Measurements from ENCODE around the gene CACNA2D3.

CACNA2D3 gene

DNA sequence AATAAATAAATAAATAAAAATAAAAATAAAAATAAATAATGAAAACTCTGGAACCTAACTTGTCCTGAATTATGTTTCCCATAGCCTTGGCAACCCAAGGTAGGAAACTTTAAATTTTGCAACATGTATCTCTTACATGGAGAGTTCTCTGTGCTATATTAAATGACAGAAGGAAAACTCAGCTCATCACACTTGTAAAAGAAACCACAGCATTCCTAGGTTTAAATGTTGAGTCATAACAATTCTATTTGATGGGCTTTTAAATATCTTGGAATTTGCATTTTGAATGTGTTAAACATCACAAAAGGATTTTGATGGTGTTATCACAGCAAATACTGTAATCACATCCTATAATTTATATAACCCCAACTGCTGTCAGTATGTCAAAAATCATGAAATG is 661.3 kb downstream of the CACNA2D3 start:
- H3K9ac ChIP-seq (ENCODE audit: low read length in 2 of 2) = no peak overlapping the region
- H3K4me1 ChIP-seq (ENCODE audit: control insufficient read depth, insufficient read depth, low read length) = no peaks in the 10 kb centered on the region
- no peak overlapping the region for H3K4me3 ChIP-seq (ENCODE audit: low read length in 2 of 2)
- H3K9me3 ChIP-seq (ENCODE audit: control insufficient read depth in 2 of 2, low read length in 2 of 2) = no peaks in the 10 kb centered on the region
- no peak overlapping the region for H3K27ac ChIP-seq (ENCODE audit: low read length)
- H3K36me3 ChIP-seq (ENCODE audit: control insufficient read depth in 2 of 2, insufficient read depth in 2 of 2, low read length in 2 of 2) = no peaks in the 10 kb centered on the region
- no peaks in the 10 kb centered on the region for H3K27me3 ChIP-seq (ENCODE audit: control insufficient read depth in 1 of 2, insufficient read depth in 2 of 2, low read length in 2 of 2)

DNA sequence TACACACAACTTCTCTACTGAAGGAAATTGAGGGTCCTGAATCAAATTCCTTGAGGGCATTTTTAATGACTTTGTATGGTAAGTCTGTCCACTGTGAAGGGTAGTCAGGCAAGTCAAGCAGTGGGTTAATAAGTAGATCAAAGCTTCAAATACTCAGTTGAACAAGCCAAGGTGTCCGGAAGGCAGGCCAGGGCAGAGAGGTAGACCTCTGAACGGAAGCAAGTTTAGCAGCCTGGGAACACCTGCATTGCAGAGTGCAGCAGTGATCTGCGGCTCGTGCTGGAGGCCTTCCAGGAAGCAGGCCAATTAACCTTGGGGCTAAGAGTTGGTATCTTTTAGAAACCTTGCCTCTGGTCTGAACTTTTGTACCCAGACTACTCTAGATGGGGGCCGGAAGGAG is 661.7 kb downstream of the CACNA2D3 start:
- H3K36me3 ChIP-seq (ENCODE audit: control insufficient read depth in 2 of 2, insufficient read depth in 2 of 2, low read length in 2 of 2) = no peaks in the 10 kb centered on the region
- H3K9me3 ChIP-seq (ENCODE audit: control insufficient read depth in 2 of 2, low read length in 2 of 2) = no peaks in the 10 kb centered on the region
- H3K4me1 ChIP-seq (ENCODE audit: control insufficient read depth, insufficient read depth, low read length) = no peaks in the 10 kb centered on the region
- H3K27me3 ChIP-seq (ENCODE audit: control insufficient read depth in 1 of 2, insufficient read depth in 2 of 2, low read length in 2 of 2) = no peaks in the 10 kb centered on the region
- H3K9ac ChIP-seq (ENCODE audit: low read length in 2 of 2) = no peak overlapping the region
- H3K27ac ChIP-seq (ENCODE audit: low read length) = no peak overlapping the region
- H3K4me3 ChIP-seq (ENCODE audit: low read length in 2 of 2) = no peak overlapping the region

DNA sequence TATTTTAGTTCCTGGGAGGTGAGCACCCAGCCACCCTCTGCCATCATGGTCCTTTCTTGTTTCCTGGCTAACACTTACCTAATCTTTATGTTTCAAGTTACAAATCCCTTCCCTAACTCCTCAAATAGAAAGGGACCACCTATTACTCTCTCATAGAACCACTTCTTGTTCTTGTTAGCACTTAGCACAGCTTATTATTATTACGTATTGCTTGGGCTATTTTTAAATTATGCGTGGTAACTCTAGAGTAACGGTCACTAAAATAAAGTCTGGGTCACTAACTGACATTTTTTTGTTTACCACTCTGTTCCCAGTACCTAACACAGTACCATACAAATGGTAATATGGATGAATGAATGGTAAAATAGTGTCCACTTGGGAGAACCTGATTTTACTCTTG is 663.6 kb downstream of the CACNA2D3 start:
- Histone ChIP-seq H3K4me1 (ENCODE audit: control insufficient read depth, insufficient read depth, low read length) (peaks cover 2% of the 10 kb centered on the region), H3K27me3 (ENCODE audit: control insufficient read depth in 1 of 2, insufficient read depth in 2 of 2, low read length in 2 of 2) (no peaks in the 10 kb centered on the region)

DNA sequence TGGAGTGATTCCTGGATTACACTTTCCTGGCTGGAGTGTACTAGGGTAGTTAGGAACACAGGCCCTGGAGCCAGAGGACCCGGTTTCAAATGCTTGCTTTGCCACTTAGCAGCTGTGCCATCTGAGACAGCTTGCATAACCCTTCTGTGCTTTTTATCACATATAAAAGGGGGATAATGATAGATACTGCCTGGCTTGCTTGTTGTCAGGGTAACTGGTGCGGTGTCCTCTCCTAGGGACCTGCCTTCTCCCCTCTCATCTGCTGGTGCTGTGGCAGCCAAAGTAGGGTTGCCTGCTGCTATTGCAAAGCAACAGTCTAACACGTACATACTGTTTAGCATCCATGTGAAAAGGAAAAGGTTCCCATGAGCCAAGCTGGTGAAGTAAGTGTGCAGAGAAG is 667.7 kb downstream of the CACNA2D3 start:
- Histone ChIP-seq H3K4me3 (ENCODE audit: low read length in 2 of 2) (no peak overlapping the region), H3K4me1 (ENCODE audit: control insufficient read depth, insufficient read depth, low read length) (peaks cover 2% of the 10 kb centered on the region), H3K9me3 (ENCODE audit: control insufficient read depth in 2 of 2, low read length in 2 of 2) (no peaks in the 10 kb centered on the region), H3K27me3 (ENCODE audit: control insufficient read depth in 1 of 2, insufficient read depth in 2 of 2, low read length in 2 of 2) (no peaks in the 10 kb centered on the region), H3K27ac (ENCODE audit: low read length) (no peak overlapping the region), H3K36me3 (ENCODE audit: control insufficient read depth in 2 of 2, insufficient read depth in 2 of 2, low read length in 2 of 2) (no peaks in the 10 kb centered on the region), H3K9ac (ENCODE audit: low read length in 2 of 2) (no peak overlapping the region)

More for the DNA sequence above, 663.6 kb downstream of the CACNA2D3 start:
- Histone ChIP-seq H3K9me3 (ENCODE audit: control insufficient read depth in 2 of 2, low read length in 2 of 2) (no peaks in the 10 kb centered on the region), H3K36me3 (ENCODE audit: control insufficient read depth in 2 of 2, insufficient read depth in 2 of 2, low read length in 2 of 2) (no peaks in the 10 kb centered on the region), H3K27ac (ENCODE audit: low read length) (no peak overlapping the region), H3K9ac (ENCODE audit: low read length in 2 of 2) (no peak overlapping the region), H3K4me3 (ENCODE audit: low read length in 2 of 2) (no peak overlapping the region)

DNA sequence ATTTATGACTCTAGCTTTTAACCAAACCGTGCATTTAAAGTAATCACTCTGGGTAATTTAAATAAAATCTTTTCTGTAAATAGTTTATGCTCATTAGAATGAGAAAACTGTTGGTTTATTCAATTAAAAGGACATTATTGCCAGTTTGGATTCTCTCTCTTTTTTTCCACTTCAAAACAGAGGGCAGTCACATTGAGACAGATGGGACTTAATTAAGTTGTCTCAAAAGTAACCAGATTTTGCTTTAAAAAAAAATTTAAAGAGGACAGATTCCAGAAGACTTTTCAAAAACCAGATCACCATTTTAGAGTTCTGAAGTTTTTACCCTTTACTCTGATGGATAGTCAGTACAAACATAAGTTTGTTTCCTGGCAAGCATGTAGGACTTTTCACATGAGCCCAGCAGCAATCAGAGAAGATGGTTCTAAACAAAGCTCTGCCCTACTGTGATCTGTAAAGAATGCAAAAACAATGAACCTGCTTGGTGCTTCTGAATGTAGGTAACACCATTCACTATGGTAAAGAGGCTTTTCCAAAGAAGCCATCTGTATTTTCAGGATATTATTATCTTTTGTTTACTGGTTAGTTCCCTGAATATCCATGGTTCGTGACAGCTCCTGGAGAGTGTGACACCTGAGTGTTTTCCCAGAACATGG is 669.3 kb downstream of the CACNA2D3 start:
- Histone ChIP-seq H3K27me3 (ENCODE audit: control insufficient read depth in 1 of 2, insufficient read depth in 2 of 2, low read length in 2 of 2) (no peaks in the 10 kb centered on the region), H3K4me1 (ENCODE audit: control insufficient read depth, insufficient read depth, low read length) (peaks cover 2% of the 10 kb centered on the region), H3K27ac (ENCODE audit: low read length) (no peak overlapping the region), H3K9me3 (ENCODE audit: control insufficient read depth in 2 of 2, low read length in 2 of 2) (no peaks in the 10 kb centered on the region), H3K36me3 (ENCODE audit: control insufficient read depth in 2 of 2, insufficient read depth in 2 of 2, low read length in 2 of 2) (no peaks in the 10 kb centered on the region), H3K9ac (ENCODE audit: low read length in 2 of 2) (no peak overlapping the region), H3K4me3 (ENCODE audit: low read length in 2 of 2) (no peak overlapping the region)

DNA sequence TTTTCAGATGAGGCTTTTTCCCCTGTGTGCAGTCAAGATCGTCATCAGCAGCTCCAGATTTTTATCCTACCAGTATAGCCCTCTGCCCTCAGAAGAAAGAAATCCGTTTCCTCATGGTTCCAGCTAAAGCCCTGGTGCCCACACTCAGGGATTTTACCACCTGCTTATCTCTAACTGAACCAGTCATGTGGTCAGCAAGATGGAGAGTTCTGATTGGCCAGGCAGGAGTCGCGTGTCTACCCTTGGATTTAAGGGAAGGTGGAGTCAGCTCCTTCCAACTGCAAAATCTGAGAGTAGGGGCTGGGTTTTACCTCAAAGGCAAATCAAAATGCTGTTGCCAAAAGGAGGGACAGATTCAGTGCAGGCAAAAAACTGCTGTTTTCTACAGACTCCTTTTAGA is 670.2 kb downstream of the CACNA2D3 start:
- Histone ChIP-seq H3K9me3 (ENCODE audit: control insufficient read depth in 2 of 2, low read length in 2 of 2) (no peaks in the 10 kb centered on the region), H3K36me3 (ENCODE audit: control insufficient read depth in 2 of 2, insufficient read depth in 2 of 2, low read length in 2 of 2) (no peaks in the 10 kb centered on the region), H3K4me3 (ENCODE audit: low read length in 2 of 2) (no peak overlapping the region), H3K4me1 (ENCODE audit: control insufficient read depth, insufficient read depth, low read length) (peaks cover 2% of the 10 kb centered on the region), H3K27me3 (ENCODE audit: control insufficient read depth in 1 of 2, insufficient read depth in 2 of 2, low read length in 2 of 2) (no peaks in the 10 kb centered on the region), H3K9ac (ENCODE audit: low read length in 2 of 2) (no peak overlapping the region), H3K27ac (ENCODE audit: low read length) (no peak overlapping the region)

DNA sequence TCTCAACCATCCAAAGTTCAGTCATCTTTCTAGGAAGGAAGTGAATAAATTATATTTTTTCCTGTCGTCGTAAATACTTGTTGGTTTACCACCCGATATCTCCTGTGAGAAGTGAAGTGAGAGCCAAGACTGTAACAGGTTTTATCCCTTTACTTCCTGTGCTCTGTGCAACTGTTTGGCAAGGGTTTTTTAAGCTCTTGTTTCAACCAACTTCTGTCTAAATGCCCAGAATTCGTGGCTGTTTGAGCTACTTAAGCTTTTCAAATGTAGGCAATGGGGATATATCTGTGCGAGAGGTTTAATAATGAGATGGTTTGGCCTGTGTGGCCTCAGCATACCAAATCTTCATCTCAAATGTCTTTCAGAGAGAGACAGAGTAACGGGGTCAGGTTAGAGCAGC is 670.8 kb downstream of the CACNA2D3 start:
- peaks cover 2% of the 10 kb centered on the region for H3K4me1 ChIP-seq (ENCODE audit: control insufficient read depth, insufficient read depth, low read length)
- H3K9me3 ChIP-seq (ENCODE audit: control insufficient read depth in 2 of 2, low read length in 2 of 2) = no peaks in the 10 kb centered on the region
- no peaks in the 10 kb centered on the region for H3K27me3 ChIP-seq (ENCODE audit: control insufficient read depth in 1 of 2, insufficient read depth in 2 of 2, low read length in 2 of 2)
- no peak overlapping the region for H3K9ac ChIP-seq (ENCODE audit: low read length in 2 of 2)
- no peaks in the 10 kb centered on the region for H3K36me3 ChIP-seq (ENCODE audit: control insufficient read depth in 2 of 2, insufficient read depth in 2 of 2, low read length in 2 of 2)
- H3K4me3 ChIP-seq (ENCODE audit: low read length in 2 of 2) = no peak overlapping the region
- no peak overlapping the region for H3K27ac ChIP-seq (ENCODE audit: low read length)

DNA sequence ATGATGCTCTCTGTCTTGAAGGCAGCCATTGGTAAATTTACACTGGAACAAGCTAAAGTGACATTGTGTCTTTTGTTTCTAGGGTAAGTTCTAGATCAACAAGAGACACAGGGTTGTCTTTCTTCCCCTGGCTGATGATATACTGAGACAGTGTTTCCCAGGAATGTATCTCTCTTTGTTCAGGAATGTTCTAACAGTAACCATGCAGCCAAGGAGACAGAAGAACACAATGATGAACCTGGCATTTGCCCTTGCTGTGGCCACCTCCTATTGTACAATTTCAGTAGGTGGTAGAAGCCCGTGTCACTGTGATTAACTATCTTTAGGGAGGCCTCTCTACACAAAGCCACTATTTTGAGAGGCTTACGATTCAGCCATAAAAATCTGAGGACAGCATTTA is 674.8 kb downstream of the CACNA2D3 start:
- Histone ChIP-seq H3K27me3 (ENCODE audit: control insufficient read depth in 1 of 2, insufficient read depth in 2 of 2, low read length in 2 of 2) (no peaks in the 10 kb centered on the region), H3K36me3 (ENCODE audit: control insufficient read depth in 2 of 2, insufficient read depth in 2 of 2, low read length in 2 of 2) (no peaks in the 10 kb centered on the region)

DNA sequence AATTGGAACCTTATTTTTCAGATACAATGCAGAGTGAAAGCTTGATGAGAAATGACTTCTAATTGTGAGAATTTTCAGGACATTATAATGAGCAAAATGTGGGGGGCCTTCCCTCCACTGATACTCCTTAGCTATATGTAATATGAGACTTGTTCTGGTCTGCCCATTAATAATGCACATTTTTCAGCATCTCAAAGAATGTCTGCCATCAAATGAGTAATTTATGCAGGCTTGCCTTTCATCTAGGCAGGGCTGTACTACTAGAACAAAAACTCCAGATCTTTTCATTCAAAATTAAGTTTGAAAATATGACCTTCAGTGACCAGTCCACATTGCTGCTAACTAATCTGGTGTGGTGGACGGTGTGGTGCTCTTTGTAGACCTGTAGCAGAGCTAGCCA is 678.1 kb downstream of the CACNA2D3 start:
- Histone ChIP-seq H3K27ac (ENCODE audit: low read length) (no peak overlapping the region), H3K36me3 (ENCODE audit: control insufficient read depth in 2 of 2, insufficient read depth in 2 of 2, low read length in 2 of 2) (no peaks in the 10 kb centered on the region), H3K4me3 (ENCODE audit: low read length in 2 of 2) (no peak overlapping the region), H3K4me1 (ENCODE audit: control insufficient read depth, insufficient read depth, low read length) (no peaks in the 10 kb centered on the region), H3K27me3 (ENCODE audit: control insufficient read depth in 1 of 2, insufficient read depth in 2 of 2, low read length in 2 of 2) (no peaks in the 10 kb centered on the region), H3K9ac (ENCODE audit: low read length in 2 of 2) (no peak overlapping the region), H3K9me3 (ENCODE audit: control insufficient read depth in 2 of 2, low read length in 2 of 2) (no peaks in the 10 kb centered on the region)

More for the DNA sequence above, 674.8 kb downstream of the CACNA2D3 start:
- no peaks in the 10 kb centered on the region for H3K9me3 ChIP-seq (ENCODE audit: control insufficient read depth in 2 of 2, low read length in 2 of 2)
- H3K9ac ChIP-seq (ENCODE audit: low read length in 2 of 2) = no peak overlapping the region
- H3K27ac ChIP-seq (ENCODE audit: low read length) = no peak overlapping the region
- H3K4me1 ChIP-seq (ENCODE audit: control insufficient read depth, insufficient read depth, low read length) = no peaks in the 10 kb centered on the region
- no peak overlapping the region for H3K4me3 ChIP-seq (ENCODE audit: low read length in 2 of 2)

DNA sequence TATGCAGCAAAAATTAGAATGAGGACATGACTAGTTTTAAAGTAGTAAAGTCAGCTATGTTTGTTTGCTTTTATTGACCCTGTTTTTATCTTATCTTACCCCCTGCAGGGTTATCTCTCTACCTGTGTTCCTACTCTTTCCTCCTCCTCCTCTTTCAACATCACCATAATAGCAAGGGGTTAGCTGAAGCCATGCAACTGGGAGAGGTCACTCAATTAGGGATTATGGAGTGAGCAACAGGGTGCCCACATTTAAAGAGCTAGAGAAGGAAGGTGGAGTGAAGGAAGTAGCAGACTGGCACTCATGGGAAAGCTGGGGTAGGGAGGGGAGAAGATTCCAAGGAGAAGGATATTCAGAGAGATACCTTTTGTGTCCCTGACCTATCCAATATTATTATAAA is 679.6 kb downstream of the CACNA2D3 start:
- no peaks in the 10 kb centered on the region for H3K4me1 ChIP-seq (ENCODE audit: control insufficient read depth, insufficient read depth, low read length)
- no peaks in the 10 kb centered on the region for H3K9me3 ChIP-seq (ENCODE audit: control insufficient read depth in 2 of 2, low read length in 2 of 2)
- H3K27me3 ChIP-seq (ENCODE audit: control insufficient read depth in 1 of 2, insufficient read depth in 2 of 2, low read length in 2 of 2) = no peaks in the 10 kb centered on the region
- no peak overlapping the region for H3K4me3 ChIP-seq (ENCODE audit: low read length in 2 of 2)
- no peaks in the 10 kb centered on the region for H3K36me3 ChIP-seq (ENCODE audit: control insufficient read depth in 2 of 2, insufficient read depth in 2 of 2, low read length in 2 of 2)
- no peak overlapping the region for H3K9ac ChIP-seq (ENCODE audit: low read length in 2 of 2)
- H3K27ac ChIP-seq (ENCODE audit: low read length) = no peak overlapping the region

DNA sequence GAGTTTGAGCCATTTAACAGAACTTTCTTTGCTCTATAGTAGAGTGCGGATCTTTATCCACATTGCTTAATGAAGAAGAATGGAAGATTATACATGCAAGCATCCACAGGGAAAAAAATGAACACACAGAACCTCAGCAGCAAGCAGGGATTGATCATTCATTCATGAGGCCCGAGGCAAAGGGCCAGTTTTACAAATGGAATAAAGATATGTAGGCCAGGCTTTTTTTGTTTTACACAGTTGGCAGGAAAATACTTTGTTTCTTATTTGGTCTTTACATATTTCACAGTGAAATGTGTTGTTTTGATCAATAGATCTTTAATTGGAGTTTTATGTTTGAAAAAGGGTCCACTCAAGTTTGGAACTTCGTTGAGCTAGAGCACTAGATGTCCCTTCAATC is 688.0 kb downstream of the CACNA2D3 start:
- no peaks in the 10 kb centered on the region for H3K36me3 ChIP-seq (ENCODE audit: control insufficient read depth in 2 of 2, insufficient read depth in 2 of 2, low read length in 2 of 2)
- no peaks in the 10 kb centered on the region for H3K9me3 ChIP-seq (ENCODE audit: control insufficient read depth in 2 of 2, low read length in 2 of 2)
- H3K27ac ChIP-seq (ENCODE audit: low read length) = no peak overlapping the region
- H3K27me3 ChIP-seq (ENCODE audit: control insufficient read depth in 1 of 2, insufficient read depth in 2 of 2, low read length in 2 of 2) = no peaks in the 10 kb centered on the region
- H3K9ac ChIP-seq (ENCODE audit: low read length in 2 of 2) = no peak overlapping the region
- no peak overlapping the region for H3K4me3 ChIP-seq (ENCODE audit: low read length in 2 of 2)
- H3K4me1 ChIP-seq (ENCODE audit: control insufficient read depth, insufficient read depth, low read length) = no peaks in the 10 kb centered on the region

Measured in stomach smooth muscle (tissue), 2 donors.